ENCODE results near the gene ABHD8. TPM values are rescaled to one million over a fixed set of nuclear protein-coding genes. Genes with fewer than 3 reads are reported as not detected.

ABHD8 gene
- total and polyA plus RNA-seq, 2 of the 4 experiments (the other 2 are of a cell fraction): 3.9 to 10.2 TPM

DNA sequence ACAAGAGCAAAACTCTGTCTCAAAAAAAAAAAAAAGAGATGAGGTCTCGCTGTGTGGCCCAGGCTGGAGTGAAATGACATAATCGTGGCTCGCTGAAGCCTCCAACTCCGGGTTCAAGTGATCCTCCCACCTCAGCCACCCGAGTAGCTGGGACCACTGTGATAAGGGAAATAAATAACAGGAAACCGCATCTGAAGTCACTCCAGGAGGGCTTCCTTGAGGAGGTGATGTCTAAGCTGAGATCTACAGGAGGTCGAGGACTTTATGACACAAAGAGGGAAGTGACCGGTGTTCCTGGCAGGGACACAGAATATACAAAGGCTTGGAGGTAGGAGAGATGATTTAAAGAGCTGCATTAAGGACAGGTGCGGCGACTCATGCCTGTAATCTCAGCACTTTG, 48.6 kb downstream of the ABHD8 start:
- Histone ChIP-seq H3K9ac (ENCODE audit: low read depth, low read length) (no peak overlapping the region), H3K4me2 (ENCODE audit: low read depth, low read length) (no peak overlapping the region), H2AK5ac (ENCODE audit: low read depth, low read length) (no peak overlapping the region), H2BK20ac (ENCODE audit: low read depth, low read length) (no peak overlapping the region), H3K18ac (ENCODE audit: low read depth, low read length) (no peak overlapping the region), H3K79me1 (ENCODE audit: low read depth in 1 of 2, low read length in 2 of 2) (no peaks in the 10 kb centered on the region), H2BK120ac (ENCODE audit: low read depth, low read length) (no peak overlapping the region), H3K4me3 (ENCODE audit: insufficient read depth, low read depth, low read length) (no peak overlapping the region), H3K14ac (replicated peaks; ENCODE audit: low read depth, low read length) (no peak overlapping the region), H3K9me3 (ENCODE audit: control insufficient read depth, insufficient read depth, low read length) (peaks cover 8% of the 10 kb centered on the region), H2AK9ac (replicated peaks; ENCODE audit: low read depth, low read length, poor library complexity) (no peak overlapping the region), H2BK15ac (ENCODE audit: low read depth, low read length) (no peak overlapping the region), H3K23ac (ENCODE audit: low read depth, low read length) (no peak overlapping the region), H3K36me3 (ENCODE audit: control insufficient read depth, insufficient read depth, low read length) (no peaks in the 10 kb centered on the region), H3K27ac (ENCODE audit: insufficient read depth, low read length) (no peak overlapping the region), H2AFZ (replicated peaks; ENCODE audit: low read length, poor library complexity) (no peak overlapping the region), H3K27me3 (ENCODE audit: control insufficient read depth, insufficient read depth, low read length) (no peaks in the 10 kb centered on the region; the same call in 1 of the 2 replicates), H4K8ac (ENCODE audit: low read depth in 2 of 2, low read length in 2 of 2) (no peak overlapping the region), H3K9me1 (ENCODE audit: insufficient read depth, low read length) (0 out of 2 replicates have a peak, but pooled peaks cover 2% of the 10 kb centered on the region), H4K20me1 (ENCODE audit: insufficient read depth, low read length) (no peaks in the 10 kb centered on the region), H3K4ac (ENCODE audit: low read depth, low read length) (no peak overlapping the region), H2BK5ac (ENCODE audit: low read depth, low read length, poor library complexity, severe bottlenecking) (no peak overlapping the region), H4K91ac (ENCODE audit: insufficient read depth, low read depth, low read length) (no peak overlapping the region), H4K5ac (ENCODE audit: low read depth, low read length) (no peak overlapping the region), H3K56ac (ENCODE audit: extremely low read depth, insufficient read depth, low read length) (no peak overlapping the region), H3K4me1 (ENCODE audit: control insufficient read depth, insufficient read depth, low read length) (no peaks in the 10 kb centered on the region)
- no peak for ATAC-seq (ENCODE audit: low read depth)
- intact Hi-C loops (cut with micrococcal nuclease): no loop called here
- dilution Hi-C loops (cut with HindIII; ENCODE audit: low sequenced_read_pairs, unreplicated experiment): no loop called here
- ChIA-PET POLR2A (ENCODE audit: unreplicated experiment) (no interaction called here), CTCF (no interaction called here)
- DNase-seq: no peak
- no peak for TF ChIP-seq RCOR1 (IDR thresholded peaks at IDR 0.05; ENCODE audit: insufficient replicate concordance, low read length)
- no peak for TF ChIP-seq NFE2L2 (IDR thresholded peaks at IDR 0.05; ENCODE audit: low read depth, low read length)
- no peak for TF ChIP-seq FOS (IDR thresholded peaks at IDR 0.05; ENCODE audit: low read depth, low read length)
- no peak for TF ChIP-seq RAD21 (IDR thresholded peaks at IDR 0.05; ENCODE audit: low read length)
- no peak for TF ChIP-seq RFX5 (IDR thresholded peaks at IDR 0.05; ENCODE audit: low read depth, low read length)
- no peak for TF ChIP-seq MXI1 (IDR thresholded peaks at IDR 0.05; ENCODE audit: borderline replicate concordance, low read depth, low read length)
- TF ChIP-seq, protein P1, sequence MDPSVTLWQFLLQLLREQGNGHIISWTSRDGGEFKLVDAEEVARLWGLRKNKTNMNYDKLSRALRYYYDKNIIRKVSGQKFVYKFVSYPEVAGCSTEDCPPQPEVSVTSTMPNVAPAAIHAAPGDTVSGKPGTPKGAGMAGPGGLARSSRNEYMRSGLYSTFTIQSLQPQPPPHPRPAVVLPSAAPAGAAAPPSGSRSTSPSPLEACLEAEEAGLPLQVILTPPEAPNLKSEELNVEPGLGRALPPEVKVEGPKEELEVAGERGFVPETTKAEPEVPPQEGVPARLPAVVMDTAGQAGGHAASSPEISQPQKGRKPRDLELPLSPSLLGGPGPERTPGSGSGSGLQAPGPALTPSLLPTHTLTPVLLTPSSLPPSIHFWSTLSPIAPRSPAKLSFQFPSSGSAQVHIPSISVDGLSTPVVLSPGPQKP (IDR thresholded peaks at IDR 0.05; ENCODE audit: borderline replicate concordance, low read depth, low read length): no peak
- BruUV-seq (replicated peaks): no TSS peak
- in situ Hi-C loops (cut with MboI; ENCODE audit: low sequenced_read_pairs): no loop called here
- WGBS, 2 experiments (ENCODE audit: extremely low coverage in 2 of 2, insufficient read length in 1 of 2): 78% methylated on average over 3 of the region's 10 CpGs; no CpG with 5 or more reads in 1 of the 2 experiments

All from IMR-90 (cell line).